GM23248 (cell line): ENCODE results near the gene DPM3.

ENCODE experiments used
- EZH2 ChIP-seq: fragments of 200-600 bp; sonication (generic); IDR thresholded peaks from 2 replicates; pipeline ENCODE4 v1.6.1; 2018; ENCODE audit warnings: antibody characterized with exemption, mild to moderate bottlenecking; ENCODE audit not compliant: insufficient read depth, poor library complexity, severe bottlenecking
- EZH2phosphoT487 ChIP-seq: fragments of 200-600 bp; sonication (generic); IDR thresholded peaks from 2 replicates; pipeline ENCODE4 v1.6.1; 2018; ENCODE audit warnings: antibody characterized with exemption, moderate library complexity, mild to moderate bottlenecking, low read depth; ENCODE audit not compliant: insufficient read depth

GRCh38 chr1:155179112-155180031 is 39.0 kb upstream of the DPM3 start:
- TF ChIP-seq EZH2phosphoT487 (no peak), EZH2 (no peak)
